Testis (tissue), 2 donors: ENCODE measurements around the gene TSBP1.

Experiments
- CTCF ChIP-seq, 3 experiments: fragments of 450-650 bp in 2 of 3; fragments of 200-600 bp in 1 of 3; sonication (generic) in 1 of 3; IDR thresholded peaks; one replicate each; pipeline ENCODE4 v1.5.1; 2016 to 2019; ENCODE audit warnings: antibody characterized with exemption in 3 of 3, mild to moderate bottlenecking in 2 of 3, moderate library complexity in 1 of 3
- POLR2A ChIP-seq: fragments of 450-650 bp; IDR thresholded peaks from one replicate; pipeline ENCODE4 v1.6.1; 2017; ENCODE audit warnings: antibody characterized with exemption, mild to moderate bottlenecking, moderate library complexity

- no peak for TF ChIP-seq CTCF (IDR thresholded peaks at IDR 0.05)
- TF ChIP-seq POLR2A, result no peak
Observed at GRCh38 chr6:32313964-32314363, 57.7 kb downstream of the TSBP1 start.
